GM12878 (cell line): Measurements from ENCODE around the gene STX4. TPM values are rescaled to one million over a fixed set of nuclear protein-coding genes. Genes with fewer than 3 reads are reported as not detected.

Experiments used
- ATAC-seq: fragments of 200-7000 bp; cut with Tn5 transposase; 3 replicates; pipeline ENCODE4 v1.9.1; 2020; ENCODE audit warnings: mild to moderate bottlenecking, moderate library complexity
- BruUV-seq: library from RNA; stranded (reverse); fragments of 400-500 nt; replicated peaks from 2 replicates; lab custom pipeline; 2021; lab: Mats Ljungman, UMichigan
- CTCF ChIA-PET: fragments of 300-600 bp; sonication (Branson Sonifier 250); formaldehyde crosslinking; extraction: SDS; loops from one replicate; lab custom pipeline; 2021; ENCODE audit warnings: inconsistent platforms; lab: Yijun Ruan, JAX
- POLR2A ChIA-PET: fragments of 350-600 bp; formaldehyde crosslinking; extraction: SDS; loops from one replicate; lab custom pipeline; 2021; ENCODE audit warnings: inconsistent platforms; lab: Charles Lee
- RAD21 ChIA-PET: fragments of 300-600 bp; sonication (Branson Sonifier 250); formaldehyde crosslinking; loops from one replicate; lab custom pipeline; 2023; ENCODE audit warnings: antibody characterized with exemption; ENCODE audit not compliant: unreplicated experiment; lab: Charles Lee
- SMC1A ChIA-PET: fragments of 300-600 bp; sonication (Branson Sonifier 250); formaldehyde crosslinking; loops from one replicate; lab custom pipeline; 2023; ENCODE audit not compliant: unreplicated experiment, uncharacterized antibody; lab: Charles Lee
- DNase-seq: peaks from one replicate; pipeline ENCODE4 v3.0.0-alpha.2; 2011; ENCODE audit warnings: low read depth, low spot score
- FAIRE-seq: peaks from 3 replicates; lab custom pipeline; 2011; peaks lifted over from hg19 to GRCh38; lab: Jason Lieb, UNC
- H2AFZ ChIP-seq: 2 replicates; pipeline ENCODE4 v1.6.0; 2011; ENCODE audit warnings: low read depth, low read length, control low read depth; ENCODE audit not compliant: control insufficient read depth
- H3K27ac ChIP-seq: 2 replicates; pipeline ENCODE4 v1.5.1; 2011; ENCODE audit warnings: control low read depth; ENCODE audit not compliant: control insufficient read depth, insufficient read depth
- H3K27me3 ChIP-seq, 2 experiments: replicated peaks in 1 of 2; 2 replicates each; pipeline versions ENCODE4 v1.6.0 to v1.6.1; 2011; ENCODE audit warnings: low read length in 1 of 2; ENCODE audit not compliant: control insufficient read depth in 2 of 2, insufficient read depth in 2 of 2
- H3K36me3 ChIP-seq, 2 experiments: 2 replicates each; pipeline ENCODE4 v1.5.1; 2011; ENCODE audit warnings: low read length in 1 of 2; ENCODE audit not compliant: control insufficient read depth in 2 of 2, insufficient read depth in 2 of 2
- H3K4me1 ChIP-seq: 2 replicates; pipeline ENCODE4 v1.6.1; 2011; ENCODE audit warnings: mild to moderate bottlenecking, low read length, moderate library complexity, mixed read lengths; ENCODE audit not compliant: control insufficient read depth, insufficient read depth
- H3K4me2 ChIP-seq: 2 replicates; pipeline ENCODE4 v1.6.0; 2011; ENCODE audit warnings: control low read depth; ENCODE audit not compliant: control insufficient read depth, insufficient read depth
- H3K4me3 ChIP-seq: fragments of 200-600 bp; sonication (generic); 2 replicates; pipeline ENCODE4 v1.5.1; 2016
- H3K79me2 ChIP-seq: 2 replicates; pipeline ENCODE4 v1.6.0; 2011; ENCODE audit warnings: low read length; ENCODE audit not compliant: control insufficient read depth, insufficient read depth
- H3K9ac ChIP-seq: 2 replicates; pipeline ENCODE4 v1.8.0; 2011; ENCODE audit warnings: low read length, control low read depth, mixed read lengths; ENCODE audit not compliant: control insufficient read depth, insufficient read depth
- H3K9me3 ChIP-seq: replicated peaks from 3 replicates; pipeline ENCODE4 v1.5.1; 2011; ENCODE audit warnings: mild to moderate bottlenecking, low read length; ENCODE audit not compliant: control insufficient read depth, insufficient read depth
- H4K20me1 ChIP-seq: 2 replicates; pipeline ENCODE4 v1.6.0; 2011; ENCODE audit not compliant: control insufficient read depth, insufficient read depth
- BACH1 ChIP-seq: fragments of 450-650 bp; IDR thresholded peaks from 2 replicates; pipeline ENCODE4 v1.6.1; 2017; ENCODE audit warnings: mild to moderate bottlenecking, borderline replicate concordance
- CHD4 ChIP-seq: fragments of 200-600 bp; sonication (generic); IDR thresholded peaks from 2 replicates; pipeline ENCODE4 v1.6.1; 2016; ENCODE audit warnings: mild to moderate bottlenecking
- CREB1 ChIP-seq: IDR thresholded peaks from 2 replicates; pipeline ENCODE4 v1.6.1; 2012; ENCODE audit warnings: low read depth, mild to moderate bottlenecking, inconsistent platforms
- EP300 ChIP-seq, 2 experiments: fragments of 150-350 bp in 1 of 2; IDR thresholded peaks; 2 replicates each; pipeline ENCODE4 v1.6.1; 2011 to 2012; ENCODE audit warnings: low read depth in 2 of 2, low read length in 2 of 2, borderline replicate concordance in 1 of 2, improper control_type of control experiment in 1 of 2, inconsistent platforms in 1 of 2; ENCODE audit not compliant: control insufficient read depth in 1 of 2
- GABPA ChIP-seq: IDR thresholded peaks from 2 replicates; pipeline ENCODE4 v1.6.1; 2014; ENCODE audit warnings: antibody characterized with exemption, low read depth, mild to moderate bottlenecking, inconsistent platforms
- HDAC2 ChIP-seq: fragments of 200-600 bp; sonication (generic); IDR thresholded peaks from 2 replicates; pipeline ENCODE4 v1.6.1; 2017
- IKZF1 ChIP-seq: fragments of 450-650 bp; conservative IDR thresholded peaks from 2 replicates; pipeline ENCODE4 v1.6.1; 2017; ENCODE audit warnings: antibody characterized with exemption, mild to moderate bottlenecking
- IKZF2 ChIP-seq, 2 experiments: fragments of 450-650 bp; IDR thresholded peaks; 2 replicates each; pipeline ENCODE4 v1.6.1; 2017; ENCODE audit warnings: mild to moderate bottlenecking in 2 of 2, moderate library complexity in 2 of 2
- IRF3 ChIP-seq: fragments of 450-650 bp; IDR thresholded peaks from 2 replicates; pipeline ENCODE4 v1.6.1; 2014; ENCODE audit warnings: mild to moderate bottlenecking
- IRF4 ChIP-seq: IDR thresholded peaks from 2 replicates; pipeline ENCODE4 v1.6.1; 2011; ENCODE audit warnings: low read depth, low read length
- JUND ChIP-seq: IDR thresholded peaks from 2 replicates; pipeline ENCODE4 v1.6.1; 2012; ENCODE audit warnings: low read depth, mild to moderate bottlenecking, low read length, improper control_type of control experiment, moderate library complexity
- KLF5 ChIP-seq: fragments of 450-650 bp; IDR thresholded peaks from 2 replicates; pipeline ENCODE4 v1.6.1; 2014; ENCODE audit warnings: mild to moderate bottlenecking; ENCODE audit not compliant: partially characterized antibody
- LARP7 ChIP-seq: fragments of 450-650 bp; IDR thresholded peaks from 2 replicates; pipeline ENCODE4 v1.6.1; 2017; ENCODE audit warnings: mild to moderate bottlenecking
- MEF2B ChIP-seq: fragments of 450-650 bp; IDR thresholded peaks from 2 replicates; pipeline ENCODE4 v1.6.1; 2018; ENCODE audit warnings: mild to moderate bottlenecking, moderate library complexity; ENCODE audit not compliant: partially characterized antibody, poor library complexity, severe bottlenecking
- NRF1 ChIP-seq: conservative IDR thresholded peaks from 2 replicates; pipeline ENCODE4 v1.6.1; 2011; ENCODE audit warnings: mild to moderate bottlenecking, low read depth, low read length, improper control_type of control experiment
- POU2F2 ChIP-seq: IDR thresholded peaks from 3 replicates; pipeline ENCODE4 v1.6.1; 2011; ENCODE audit warnings: low read depth, mild to moderate bottlenecking, low read length, borderline replicate concordance
- SUZ12 ChIP-seq: fragments of 200-600 bp; sonication (generic); IDR thresholded peaks from one replicate; pipeline ENCODE4 v1.6.1; 2018; ENCODE audit warnings: antibody characterized with exemption, mild to moderate bottlenecking; ENCODE audit not compliant: unreplicated experiment
- USF1 ChIP-seq: IDR thresholded peaks from 2 replicates; pipeline ENCODE4 v1.6.1; 2011; ENCODE audit warnings: borderline replicate concordance, low read depth, mild to moderate bottlenecking, moderate library complexity, mixed read lengths, low read length; ENCODE audit not compliant: insufficient read depth; ENCODE audit errors: extremely low read length
- YBX1 ChIP-seq: fragments of 450-650 bp; IDR thresholded peaks from 2 replicates; pipeline ENCODE4 v1.6.1; 2016; ENCODE audit warnings: antibody characterized with exemption
- WGBS: methylation state at CpG from one replicate; pipeline ENCODE4 v1.1.6; 2016; ENCODE audit warnings: low lambda C conversion rate; ENCODE audit not compliant: insufficient replicate concordance, insufficient coverage; ENCODE audit errors: missing lambda C conversion rate; 5-methylcytosine and 5-hydroxymethylcytosine counted together
- in situ Hi-C: fragments of 300-500 bp; cut with MboI; formaldehyde crosslinking; loops from 9 replicates; pipeline ENCODE4 v1.14.3; 2018; ENCODE audit warnings: mixed read lengths
- intact Hi-C: fragments of 100-400 bp; cut with micrococcal nuclease; formaldehyde crosslinking; loops from one replicate; pipeline ENCODE4 v1.14.2; 2022; ENCODE audit not compliant: unreplicated experiment
- polyA plus RNA-seq, 11 experiments: library from polyadenylated mRNA; depleted of rRNA in 4 of 11; unstranded in 6 of 11; stranded (reverse) in 5 of 11; fragments of >200 nt; fragmentation: Nextera tagmentation in 4 of 11; fragmentation: Illumina TruSeq in 1 of 11; extraction: Ambion mirVana in 4 of 11; extraction: Trizol in 1 of 11; gene quantifications; 1 replicate in 1 of 11; 2 replicates in 10 of 11; pipeline versions ENCODE4 v1.2.1 to v1.2.3, GENCODE V29; 2011 to 2016; ENCODE audit warnings: inconsistent platforms in 2 of 11, missing spikeins in 2 of 11, low read depth in 1 of 11
- total RNA-seq, 4 experiments: library from RNA; depleted of rRNA in 3 of 4; stranded (reverse); fragments of >200 nt in 3 of 4; fragmentation: Illumina TruSeq in 1 of 4; extraction: Trizol in 1 of 4; gene quantifications; 2 replicates each; pipeline versions ENCODE4 v1.2.1 to v1.2.3, GENCODE V29; 2013 to 2021

The STX4 gene
- total and polyA plus RNA-seq, 10 of the 15 experiments (the other 5 are each of a cell fraction or from before 2014, with no cell fraction given), result 3.3 to 37.6 (median 22.6) TPM

- no peak for TF ChIP-seq SUZ12
- no peak for TF ChIP-seq MEF2B
- TF ChIP-seq KLF5, result no peak
- no peak for TF ChIP-seq IRF4
- no peak for TF ChIP-seq EP300 (IDR thresholded peaks at IDR 0.05; ENCODE audit: borderline replicate concordance in 1 of 2, control insufficient read depth in 1 of 2, low read depth in 2 of 2, low read length in 2 of 2)
- no peak for TF ChIP-seq IKZF2 (IDR thresholded peaks at IDR 0.05)
- TF ChIP-seq IRF3, result no peak
- TF ChIP-seq JUND, result no peak
- TF ChIP-seq POU2F2, result no peak
- TF ChIP-seq, all 136 proteins: peak for 0
Measured at GRCh38 chr16:31004658-31005057, 28.7 kb upstream of the STX4 start (continued).

- no peak for ATAC-seq
- H3K4me2 ChIP-seq, result no peak overlapping the region
- ChIA-PET RAD21 (no interaction called here), SMC1A (no interaction called here), POLR2A (no interaction called here), CTCF (no interaction called here)
- FAIRE-seq, result no peak
- no peaks in the 10 kb centered on the region for H3K9me3 ChIP-seq
- no TSS peak for BruUV-seq
- TF ChIP-seq NRF1 (no peak), LARP7 (no peak), GABPA (no peak), HDAC2 (no peak), IRF3 (no peak), BACH1 (no peak), CHD4 (no peak), USF1 (no peak), CREB1 (no peak), YBX1 (no peak), IKZF1 (no peak)
- H3K27ac ChIP-seq, result no peak overlapping the region
- 37% methylated on average over 16 of the region's 16 CpGs for WGBS
- intact Hi-C loops (no loop called here), in situ Hi-C loops (no loop called here)
- H4K20me1 ChIP-seq, result no peaks in the 10 kb centered on the region
- no peak for DNase-seq
- no peak overlapping the region for H2AFZ ChIP-seq
- peaks cover 0 to 7% of the 10 kb centered on the region in 2 experiments; a peak in 3 of 4 replicates for H3K27me3 ChIP-seq
- H3K36me3 ChIP-seq, result no peaks in the 10 kb centered on the region
- no peak overlapping the region for H3K9ac ChIP-seq
- no peaks in the 10 kb centered on the region for H3K79me2 ChIP-seq
- no peaks in the 10 kb centered on the region for H3K4me1 ChIP-seq
- H3K4me3 ChIP-seq, result no peak overlapping the region
Measured at GRCh38 chr16:31005350-31006085, 27.8 kb upstream of the STX4 start.
